Measurements from ENCODE around the gene TEX26. TPM values are rescaled to one million over a fixed set of nuclear protein-coding genes. Genes with fewer than 3 reads are reported as not detected.

The TEX26 gene
- not detected in 2 replicates for total RNA-seq

DNA sequence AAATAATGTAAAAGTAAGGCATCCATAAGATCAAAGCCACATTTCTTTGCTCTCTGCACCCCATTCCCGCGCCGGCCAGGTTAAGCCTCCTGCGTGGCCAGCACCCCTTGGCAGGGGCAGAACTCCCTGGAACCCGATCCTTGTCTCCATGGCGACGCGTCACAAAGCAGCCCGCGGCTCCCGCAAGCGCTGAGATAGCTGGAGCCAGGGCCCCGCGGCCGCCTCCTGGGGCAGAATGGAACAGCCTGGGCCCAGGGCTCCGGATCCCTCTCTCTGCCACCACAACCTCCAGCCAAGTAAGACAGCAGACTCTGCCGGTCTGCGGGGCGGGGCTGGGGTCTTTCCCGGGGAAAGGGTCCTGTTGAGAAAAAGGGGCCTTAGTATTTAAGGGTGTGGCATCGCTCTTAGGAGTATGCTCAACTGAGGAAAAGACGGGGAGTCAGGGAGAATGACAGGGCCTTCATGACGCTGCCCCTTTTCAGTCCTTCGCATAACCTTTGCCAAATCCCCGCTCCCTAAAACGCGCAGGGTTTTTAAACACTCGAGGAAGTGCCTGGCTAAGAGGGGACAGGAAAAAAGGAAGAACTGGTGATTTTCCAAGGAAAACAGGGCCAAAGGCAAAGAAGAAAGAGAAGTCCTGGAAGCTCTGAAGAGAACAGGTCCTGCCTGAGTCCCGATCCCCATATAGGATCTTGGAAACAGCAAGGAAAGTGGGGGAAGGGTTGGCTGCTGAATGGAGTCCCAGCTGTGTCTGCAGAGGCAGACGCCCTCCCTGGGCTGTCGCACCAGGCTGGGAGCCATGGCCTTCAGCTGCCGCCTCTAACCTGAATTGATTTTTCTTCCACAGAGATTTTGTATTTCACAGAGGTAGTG lies at the start of gene TEX26:
Gene TEX26, plus strand, starts transcription at position 176 of the 873 bp plus-strand sequence. Its CDS starts 60 bp downstream, at position 236.
- Histone ChIP-seq H4K20me1 (ENCODE audit: insufficient read depth, low read length) (no peaks in the 10 kb centered on the region), H2AFZ (ENCODE audit: low read length) (no peak within 1 kb of the TSS), H3K4me1 (ENCODE audit: insufficient read depth, low read length) (no peaks in the 10 kb centered on the region), H3K4me2 (ENCODE audit: insufficient read depth, low read length) (peak within 1 kb of the TSS; percentile 44), H3K36me3 (ENCODE audit: insufficient read depth, low read length) (no peaks in the 10 kb centered on the region), H3K9me3 (ENCODE audit: low read depth, low read length) (no peaks in the 10 kb centered on the region), H3K79me2 (ENCODE audit: insufficient read depth, low read length) (no peaks in the 10 kb centered on the region), H3K4me3 (ENCODE audit: insufficient read depth, low read length) (peak within 1 kb of the TSS; percentile 39), H3K27me3 (ENCODE audit: insufficient read depth, low read length) (peaks cover 33% of the 10 kb centered on the region), H3K27ac (ENCODE audit: low read depth, low read length) (no peak within 1 kb of the TSS)
- peak; percentile 77 for DNase-seq (ENCODE audit: insufficient read length, low spot score, missing footprints)
- TF ChIP-seq CTCF (IDR thresholded peaks at IDR 0.05; ENCODE audit: extremely low read depth, low read depth, low read length) = no peak

GRCh38 chr13:30882996-30883766 lies 49.3 kb upstream of the TEX26 start:
- Histone ChIP-seq H4K20me1 (ENCODE audit: insufficient read depth, low read length) (no peaks in the 10 kb centered on the region), H3K27me3 (ENCODE audit: insufficient read depth, low read length) (no peaks in the 10 kb centered on the region), H3K27ac (ENCODE audit: low read depth, low read length) (no peak overlapping the region), H3K4me1 (ENCODE audit: insufficient read depth, low read length) (peaks cover 28% of the 10 kb centered on the region), H3K4me2 (ENCODE audit: insufficient read depth, low read length) (no peak overlapping the region), H3K79me2 (ENCODE audit: insufficient read depth, low read length) (no peaks in the 10 kb centered on the region), H2AFZ (ENCODE audit: low read length) (no peak overlapping the region), H3K4me3 (ENCODE audit: insufficient read depth, low read length) (no peak overlapping the region), H3K9me3 (ENCODE audit: low read depth, low read length) (no peaks in the 10 kb centered on the region), H3K36me3 (ENCODE audit: insufficient read depth, low read length) (no peaks in the 10 kb centered on the region)
- no peak for TF ChIP-seq CTCF (IDR thresholded peaks at IDR 0.05; ENCODE audit: extremely low read depth, low read depth, low read length)
- DNase-seq (ENCODE audit: insufficient read length, low spot score, missing footprints) = no peak

DNA sequence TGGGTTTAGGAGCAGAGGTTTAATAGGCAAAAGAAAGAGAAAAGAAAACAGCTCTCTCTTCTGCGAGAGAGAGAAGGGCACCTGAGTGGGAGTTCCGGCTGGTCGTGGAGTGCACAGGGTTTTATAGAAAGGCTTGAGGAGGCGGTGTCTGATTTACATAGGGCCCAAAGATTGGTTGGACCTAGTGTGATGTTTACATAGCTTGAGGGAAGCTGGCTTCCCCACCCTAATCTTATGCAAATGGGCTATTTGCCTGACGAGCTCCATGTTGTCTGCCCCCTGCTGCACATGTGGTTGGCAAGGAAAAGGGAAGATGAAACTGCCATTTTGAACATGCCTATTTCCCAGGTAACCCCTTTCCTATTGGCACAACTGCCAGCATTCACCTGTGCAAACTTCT lies 47.9 kb upstream of the TEX26 start:
- no peaks in the 10 kb centered on the region for H3K27me3 ChIP-seq (ENCODE audit: insufficient read depth, low read length)
- TF ChIP-seq CTCF (IDR thresholded peaks at IDR 0.05; ENCODE audit: extremely low read depth, low read depth, low read length) = no peak

DNA sequence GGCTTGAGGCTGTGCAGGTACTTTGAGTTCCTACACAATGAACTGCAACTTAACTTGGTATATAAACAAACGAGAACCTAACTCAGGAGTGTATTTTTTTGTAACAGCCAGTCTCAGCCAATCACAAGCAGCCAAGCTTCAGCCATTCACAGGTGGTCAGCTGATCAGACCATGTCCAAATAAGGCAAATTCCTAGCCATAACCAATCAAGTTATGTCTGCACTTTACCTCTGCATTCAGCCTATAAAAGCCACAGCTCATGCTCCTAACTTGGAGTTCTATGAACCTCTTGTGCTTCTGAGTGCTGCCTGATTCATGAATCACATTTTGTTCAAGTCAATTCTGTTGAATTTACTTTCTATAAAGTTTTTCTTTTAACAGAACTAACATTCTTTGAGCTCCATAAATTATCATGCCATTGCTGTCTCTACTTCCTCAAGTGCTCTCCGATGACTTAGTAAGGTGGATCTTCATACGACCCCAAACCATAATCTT lies 43.2 kb upstream of the TEX26 start:
- no peak for DNase-seq (ENCODE audit: insufficient read length, low spot score, missing footprints)
- H3K79me2 ChIP-seq (ENCODE audit: insufficient read depth, low read length) = no peaks in the 10 kb centered on the region
- no peaks in the 10 kb centered on the region for H4K20me1 ChIP-seq (ENCODE audit: insufficient read depth, low read length)
- H3K27ac ChIP-seq (ENCODE audit: low read depth, low read length) = no peak overlapping the region
- H3K27me3 ChIP-seq (ENCODE audit: insufficient read depth, low read length) = no peaks in the 10 kb centered on the region
- H3K9me3 ChIP-seq (ENCODE audit: low read depth, low read length) = no peaks in the 10 kb centered on the region
- no peak for TF ChIP-seq CTCF (IDR thresholded peaks at IDR 0.05; ENCODE audit: extremely low read depth, low read depth, low read length)
- no peak overlapping the region for H3K4me3 ChIP-seq (ENCODE audit: insufficient read depth, low read length)
- H3K4me1 ChIP-seq (ENCODE audit: insufficient read depth, low read length) = peaks cover 4% of the 10 kb centered on the region
- H2AFZ ChIP-seq (ENCODE audit: low read length) = no peak overlapping the region
- no peak overlapping the region for H3K4me2 ChIP-seq (ENCODE audit: insufficient read depth, low read length)
- H3K36me3 ChIP-seq (ENCODE audit: insufficient read depth, low read length) = no peaks in the 10 kb centered on the region

More for the DNA sequence above, 47.9 kb upstream of the TEX26 start:
- H3K4me2 ChIP-seq (ENCODE audit: insufficient read depth, low read length) = no peak overlapping the region
- DNase-seq (ENCODE audit: insufficient read length, low spot score, missing footprints) = no peak
- H3K9me3 ChIP-seq (ENCODE audit: low read depth, low read length) = no peaks in the 10 kb centered on the region
- H3K4me1 ChIP-seq (ENCODE audit: insufficient read depth, low read length) = peaks cover 25% of the 10 kb centered on the region
- no peaks in the 10 kb centered on the region for H3K79me2 ChIP-seq (ENCODE audit: insufficient read depth, low read length)
- H3K27ac ChIP-seq (ENCODE audit: low read depth, low read length) = no peak overlapping the region
- no peak overlapping the region for H3K4me3 ChIP-seq (ENCODE audit: insufficient read depth, low read length)
- no peaks in the 10 kb centered on the region for H4K20me1 ChIP-seq (ENCODE audit: insufficient read depth, low read length)
- H2AFZ ChIP-seq (ENCODE audit: low read length) = no peak overlapping the region
- H3K36me3 ChIP-seq (ENCODE audit: insufficient read depth, low read length) = no peaks in the 10 kb centered on the region
